ENCODE data around the gene AQP5. TPM values are rescaled to one million over a fixed set of nuclear protein-coding genes. Genes with fewer than 3 reads are reported as not detected.

AQP5 gene
- total RNA-seq, 1 donor from 2014 or later: not detected

- DNase-seq (ENCODE audit: extremely low read depth, low read depth, low spot score): no peak
Measured at GRCh38 chr12:49932023-49932422, 29.6 kb upstream of the AQP5 start.

- DNase-seq (ENCODE audit: extremely low read depth, low read depth, low spot score): no peak
Measured at GRCh38 chr12:49932533-49933130, 29.0 kb upstream of the AQP5 start.

GRCh38 chr12:49933796-49934195, 27.9 kb upstream of the AQP5 start:
- DNase-seq (ENCODE audit: extremely low read depth, low read depth, low spot score): no peak

DNA sequence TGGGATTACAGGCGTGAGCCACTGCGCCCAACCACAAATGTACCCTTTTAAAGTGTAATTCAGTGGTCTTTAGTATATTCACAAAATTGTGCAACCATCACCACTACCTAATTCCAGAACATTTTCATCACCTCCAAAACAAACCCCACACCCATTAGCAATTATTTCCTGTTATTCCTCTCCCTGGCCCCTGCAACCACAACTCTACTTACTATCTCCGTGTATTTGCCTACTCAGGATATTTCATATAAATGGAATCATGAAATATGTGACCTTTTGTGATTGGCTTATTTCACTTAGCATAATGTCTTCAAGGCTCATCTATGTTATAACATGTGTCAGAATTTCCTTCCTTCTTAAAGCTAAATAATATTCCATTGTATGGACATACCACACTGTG, 27.2 kb upstream of the AQP5 start:
- DNase-seq (ENCODE audit: extremely low read depth, low read depth, low spot score): no peak

DNA sequence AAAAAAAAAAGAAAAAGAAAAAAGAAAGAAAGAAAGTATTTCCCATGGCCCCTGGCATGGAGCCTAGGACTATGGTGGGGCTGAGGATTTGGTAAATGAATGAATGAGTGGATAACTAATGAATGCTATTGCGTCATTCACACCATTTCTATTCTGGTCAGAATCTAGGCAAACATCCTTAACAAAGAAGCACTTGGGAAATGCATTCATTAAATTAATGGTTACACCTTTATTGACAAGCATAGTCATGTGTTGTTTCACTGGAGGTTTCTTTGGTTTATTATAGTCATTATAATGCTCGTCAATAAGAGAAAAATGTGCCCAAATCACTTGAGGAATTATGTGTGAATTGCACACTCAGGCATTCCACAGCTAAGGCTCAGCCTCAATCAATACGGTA, 24.7 kb upstream of the AQP5 start:
- no peak for DNase-seq (ENCODE audit: extremely low read depth, low read depth, low spot score)

DNA sequence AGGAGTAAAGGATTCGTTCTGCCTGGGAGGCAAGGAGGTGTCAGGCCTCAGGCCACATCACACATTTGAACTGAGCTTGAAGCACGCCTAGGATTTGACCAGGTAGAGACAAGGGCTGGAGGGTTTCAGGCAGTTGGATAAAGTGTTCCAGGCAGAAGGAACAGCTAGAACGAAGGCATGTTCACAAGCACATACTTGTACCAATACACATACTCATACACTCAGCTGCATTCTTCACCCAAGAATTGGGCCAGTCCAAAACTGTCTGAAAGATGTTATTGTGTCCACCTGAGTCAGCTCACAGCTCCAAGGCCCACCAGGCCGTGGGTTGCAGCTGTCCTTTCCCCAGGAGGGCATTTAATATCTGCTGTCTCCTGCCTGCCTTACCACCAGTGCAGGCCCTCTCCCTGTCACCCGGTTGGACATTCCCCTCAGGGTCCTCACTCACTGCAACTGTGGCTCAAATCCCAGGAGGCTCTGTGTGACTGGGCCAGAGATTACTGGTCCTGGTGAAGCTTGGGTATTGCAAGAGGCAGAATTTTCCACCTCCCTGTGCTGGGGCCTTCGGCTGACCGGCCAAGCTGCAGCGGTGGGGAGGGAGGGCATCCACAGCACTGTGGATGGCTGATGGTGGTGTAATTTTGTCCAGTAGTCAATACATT, 23.9 kb upstream of the AQP5 start:
- DNase-seq (ENCODE audit: extremely low read depth, low read depth, low spot score): no peak

DNA sequence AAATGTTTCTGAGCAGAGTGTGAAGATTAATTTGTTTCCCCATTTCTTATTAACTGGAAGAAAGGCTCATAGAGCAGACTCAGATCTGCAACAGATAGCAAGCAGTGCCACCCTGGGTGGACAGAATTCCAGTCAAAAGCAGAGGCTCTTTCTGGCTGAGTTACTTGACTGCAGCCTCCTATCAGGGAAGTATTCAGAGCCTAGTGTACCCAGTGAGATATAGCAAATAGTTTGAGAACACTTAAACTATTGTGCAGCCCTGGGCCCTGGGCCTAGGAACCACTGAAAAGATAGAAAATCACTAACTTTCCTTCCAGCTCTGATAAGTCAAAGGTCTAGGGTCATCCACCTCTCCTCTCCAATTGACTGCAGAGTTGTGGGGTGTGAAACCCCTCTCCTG, 22.4 kb upstream of the AQP5 start:
- DNase-seq (ENCODE audit: extremely low read depth, low read depth, low spot score): no peak

DNA sequence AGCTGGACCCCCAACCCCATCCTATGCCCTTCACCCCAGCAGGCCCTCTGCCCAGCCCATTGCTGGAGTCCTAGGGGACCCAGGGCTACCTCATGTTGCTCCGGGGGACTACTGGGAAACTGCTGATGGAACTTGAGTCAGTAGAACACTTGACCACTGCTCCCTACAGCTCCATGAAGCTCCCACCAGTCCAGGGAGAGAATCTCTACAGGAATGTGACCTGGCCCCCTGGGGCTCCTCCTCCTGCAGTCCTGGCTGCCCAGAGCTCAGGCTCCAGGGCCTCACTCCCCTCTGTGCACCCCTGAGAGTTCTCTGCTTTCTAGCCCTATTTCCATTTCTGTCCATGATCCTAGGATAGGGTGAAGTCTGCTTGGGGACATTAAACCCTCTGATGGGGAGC, 22.0 kb upstream of the AQP5 start:
- DNase-seq (ENCODE audit: extremely low read depth, low read depth, low spot score): no peak

GRCh38 chr12:49941556-49942511, 19.8 kb upstream of the AQP5 start:
- no peak for DNase-seq (ENCODE audit: extremely low read depth, low read depth, low spot score)

DNA sequence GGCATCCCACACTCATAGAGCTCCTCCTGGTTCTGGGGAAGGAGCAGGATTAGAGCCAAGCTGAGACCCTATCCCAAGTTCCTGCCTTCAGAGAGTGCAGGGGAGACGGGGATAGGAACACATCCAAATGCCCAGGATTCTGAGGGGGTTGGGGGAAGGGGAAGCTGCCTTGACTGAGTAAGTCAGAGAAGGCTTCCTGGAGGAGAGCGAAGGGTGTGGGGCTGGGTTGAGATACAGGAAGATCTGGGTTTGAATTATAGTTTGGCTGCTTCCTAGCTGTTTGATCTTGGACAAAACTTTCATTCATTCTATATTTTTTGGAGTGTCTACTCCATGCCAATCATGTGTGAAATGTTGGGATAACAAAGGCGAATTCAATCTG, 19.2 kb upstream of the AQP5 start:
- DNase-seq (ENCODE audit: extremely low read depth, low read depth, low spot score): no peak

GRCh38 chr12:49942921-49943624, 18.6 kb upstream of the AQP5 start:
- no peak for DNase-seq (ENCODE audit: extremely low read depth, low read depth, low spot score)

DNA sequence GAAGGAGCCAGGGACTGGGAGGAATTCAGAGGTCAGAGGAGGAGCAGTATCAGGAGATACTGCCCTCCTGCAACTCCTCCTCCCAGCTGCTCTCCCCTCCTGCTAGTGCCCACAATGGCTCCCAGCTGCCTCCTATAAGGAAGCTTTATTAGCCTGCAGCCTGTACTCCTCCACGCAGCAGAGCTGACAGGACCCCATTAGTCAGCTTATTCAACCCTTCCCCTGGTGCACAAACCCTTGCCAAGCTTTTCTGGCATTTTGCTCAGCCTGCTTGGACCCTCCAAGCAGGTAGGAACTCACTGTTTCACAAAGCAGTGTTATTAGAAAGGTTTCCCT, 18.1 kb upstream of the AQP5 start:
- no peak for DNase-seq (ENCODE audit: extremely low read depth, low read depth, low spot score)

DNA sequence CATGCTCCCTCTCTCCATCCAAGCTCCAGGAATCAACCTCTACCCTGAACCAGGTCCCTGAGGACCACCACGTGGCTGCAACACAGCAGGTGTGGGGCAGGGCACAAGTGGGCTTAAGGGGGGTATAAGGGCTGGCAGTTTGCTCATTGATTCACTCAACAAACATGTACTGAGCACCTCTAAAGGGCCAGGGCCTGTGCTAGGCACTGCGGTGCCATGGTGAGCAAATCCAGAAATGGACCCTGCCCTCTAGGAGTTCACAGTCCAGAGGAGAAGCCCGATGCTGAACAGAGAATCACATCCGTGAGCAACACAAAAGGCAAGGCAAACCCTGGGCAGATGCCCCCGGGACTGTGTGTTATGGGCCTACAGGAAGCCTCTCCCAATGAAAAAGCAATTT, 17.6 kb upstream of the AQP5 start:
- DNase-seq (ENCODE audit: extremely low read depth, low read depth, low spot score): no peak

- no peak for DNase-seq (ENCODE audit: extremely low read depth, low read depth, low spot score)
Measured at GRCh38 chr12:49944718-49945117, 17.0 kb upstream of the AQP5 start.

DNA sequence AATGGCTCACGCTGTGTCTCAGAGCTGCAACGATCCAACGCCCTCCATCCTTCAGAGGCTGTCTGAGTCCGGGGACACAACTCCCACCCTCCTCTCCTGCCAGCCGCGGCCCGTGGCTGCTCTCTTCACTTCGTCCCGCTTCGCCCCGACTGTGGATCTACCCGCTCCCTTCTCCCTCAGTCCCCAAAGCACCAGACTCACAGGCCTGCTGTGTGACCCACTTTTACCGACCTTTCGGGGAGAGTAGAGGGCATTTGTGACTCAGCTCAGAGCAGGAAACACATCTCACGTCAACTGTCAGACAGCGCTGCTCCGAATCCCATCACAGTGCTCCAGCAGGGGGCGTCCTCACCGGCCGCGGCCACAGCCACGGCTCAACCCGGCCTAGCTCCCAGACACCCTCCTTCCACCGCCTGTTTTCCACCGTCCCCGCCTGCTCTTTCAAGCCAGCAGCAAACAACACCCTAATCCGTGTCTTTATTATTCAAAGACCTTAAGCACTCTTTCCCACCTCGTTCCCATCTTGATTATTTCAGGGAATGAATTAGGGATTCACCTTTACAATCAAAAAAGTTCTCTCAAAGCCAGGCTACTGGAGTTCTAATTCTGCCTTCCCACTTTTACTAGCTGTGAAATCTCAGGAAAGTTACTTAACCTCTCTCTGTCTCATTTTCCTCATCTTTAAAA, 16.1 kb upstream of the AQP5 start:
- peak; percentile 33 for DNase-seq (ENCODE audit: extremely low read depth, low read depth, low spot score)

DNA sequence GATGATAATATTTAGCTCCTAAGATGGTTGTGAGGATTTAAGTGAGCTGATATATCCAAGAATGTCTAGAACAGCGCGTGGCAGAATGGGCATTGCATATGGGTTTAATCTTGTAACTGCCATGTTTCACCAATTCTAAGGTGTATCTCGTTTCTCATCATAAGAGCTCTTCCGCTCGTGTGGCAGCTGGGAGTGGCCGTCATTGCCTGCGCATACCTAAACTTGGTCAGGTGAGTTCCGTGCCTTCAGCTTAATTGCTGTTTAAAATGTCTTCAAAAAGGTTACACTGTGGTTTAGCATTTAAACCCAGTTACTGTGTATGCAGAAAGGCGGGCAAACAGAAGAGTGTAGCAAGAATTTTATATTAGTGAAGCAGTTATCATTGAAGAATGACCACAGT, 15.6 kb upstream of the AQP5 start:
- DNase-seq (ENCODE audit: extremely low read depth, low read depth, low spot score): no peak

GRCh38 chr12:49946497-49946896, 15.2 kb upstream of the AQP5 start:
- DNase-seq (ENCODE audit: extremely low read depth, low read depth, low spot score): no peak

- no peak for DNase-seq (ENCODE audit: extremely low read depth, low read depth, low spot score)
Measured at GRCh38 chr12:49947593-49948226, 14.0 kb upstream of the AQP5 start.

DNA sequence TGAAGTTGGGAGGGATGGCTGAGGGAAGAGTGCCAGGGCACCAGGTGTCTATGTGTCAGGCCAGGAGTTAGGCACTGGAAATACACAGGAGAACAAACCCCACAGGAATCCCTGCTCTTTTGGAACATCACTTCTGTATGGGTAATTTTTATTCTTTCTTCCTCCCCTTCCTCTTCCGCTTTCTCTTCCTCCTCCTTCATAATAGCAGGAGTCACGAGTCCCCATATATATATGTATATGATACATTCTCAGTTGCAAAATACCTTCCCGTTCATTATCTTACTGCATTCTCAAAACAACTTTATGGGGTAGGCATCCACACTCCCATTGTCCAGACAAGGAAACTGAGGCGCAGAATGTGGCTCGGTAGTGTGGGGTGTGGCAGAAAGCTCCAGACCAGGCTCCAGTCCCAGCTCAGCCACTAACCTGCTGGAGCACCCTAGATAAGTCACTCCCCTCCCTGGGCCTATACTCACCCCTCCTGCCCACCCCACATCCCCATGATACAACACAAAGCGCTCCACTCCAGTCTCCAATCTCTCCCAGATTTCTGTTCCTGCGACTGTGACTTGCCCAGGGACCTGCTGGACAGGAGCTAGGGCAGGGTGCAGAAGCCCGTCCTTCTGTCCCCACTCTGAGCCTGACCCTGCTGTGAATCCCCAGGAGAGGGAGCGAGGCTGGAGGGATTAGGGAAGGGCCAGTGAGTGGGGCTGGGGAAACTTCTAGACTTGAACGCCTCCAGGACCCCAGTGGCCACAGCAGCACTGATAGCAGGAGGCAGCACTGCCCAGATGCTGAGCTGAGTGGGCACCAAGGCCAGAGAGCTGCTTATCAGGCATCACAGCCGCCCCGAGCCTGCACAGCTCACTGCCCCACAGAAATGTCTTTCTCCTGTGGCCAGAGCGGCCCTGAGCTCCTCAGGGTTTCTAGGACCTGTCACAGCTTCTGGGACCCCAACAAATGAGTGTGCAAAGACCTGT, 12.5 kb upstream of the AQP5 start:
- no peak for DNase-seq (ENCODE audit: extremely low read depth, low read depth, low spot score)
